ENCODE results near the gene CLIP4. TPM values are rescaled to one million over a fixed set of nuclear protein-coding genes. Genes with fewer than 3 reads are reported as not detected.
A peak's percentile ranks its signal among the peaks of the same experiment; 100 is the strongest.

CLIP4 gene
- total RNA-seq, 1 donor from 2014 or later, result 23.6 TPM

DNA sequence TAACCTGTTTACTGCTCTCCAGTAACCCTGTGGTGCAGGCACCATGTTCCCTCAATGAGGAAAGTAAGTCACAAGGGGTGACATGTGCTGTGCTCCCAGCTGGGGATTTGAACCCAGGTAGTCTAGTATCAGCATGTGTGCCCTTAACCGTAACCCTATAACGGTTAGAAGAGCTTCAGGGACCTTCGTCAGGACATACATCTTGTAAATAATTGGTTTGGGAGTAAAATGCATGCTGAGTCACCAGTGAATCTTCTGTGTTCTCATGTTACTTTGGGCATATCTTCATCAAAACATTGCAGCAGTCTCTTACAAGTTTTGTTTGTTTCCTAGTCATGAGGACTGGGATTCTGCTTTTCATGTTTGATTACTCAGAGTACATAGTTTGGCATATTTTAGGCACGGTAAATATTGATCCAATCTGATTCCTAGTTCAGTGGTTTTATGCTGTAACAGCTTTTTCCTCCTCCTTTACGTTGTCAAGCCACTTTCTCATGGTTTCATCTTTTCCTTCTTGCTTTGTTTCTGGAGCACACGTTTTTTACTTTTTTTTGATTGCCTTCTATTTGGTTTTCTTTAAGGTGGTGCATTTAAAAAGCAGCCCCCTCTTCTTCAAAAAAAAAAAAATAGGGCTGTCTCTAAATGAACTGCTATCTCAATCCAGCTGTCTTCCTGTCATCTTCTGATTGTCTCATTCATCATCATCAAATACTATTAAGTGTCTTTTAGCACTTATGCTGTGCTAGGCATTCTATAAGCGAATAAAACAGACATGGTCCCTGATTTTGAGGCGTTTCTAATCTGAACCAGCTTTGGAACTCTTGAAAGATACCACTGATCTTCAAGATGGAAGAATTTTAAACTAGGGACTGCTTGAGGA lies 50.4 kb downstream of the CLIP4 start:
- no peak for DNase-seq
- Mint-ChIP-seq H3K36me3 (ENCODE audit: low read depth) (peaks cover 34% of the 10 kb centered on the region), H3K9me3 (no peaks in the 10 kb centered on the region), H3K4me3 (no peak overlapping the region), H3K27ac (no peak overlapping the region), H3K4me1 (no peaks in the 10 kb centered on the region), H3K27me3 (no peaks in the 10 kb centered on the region)
- intact Hi-C loops (cut with micrococcal nuclease), result no loop called here

DNA sequence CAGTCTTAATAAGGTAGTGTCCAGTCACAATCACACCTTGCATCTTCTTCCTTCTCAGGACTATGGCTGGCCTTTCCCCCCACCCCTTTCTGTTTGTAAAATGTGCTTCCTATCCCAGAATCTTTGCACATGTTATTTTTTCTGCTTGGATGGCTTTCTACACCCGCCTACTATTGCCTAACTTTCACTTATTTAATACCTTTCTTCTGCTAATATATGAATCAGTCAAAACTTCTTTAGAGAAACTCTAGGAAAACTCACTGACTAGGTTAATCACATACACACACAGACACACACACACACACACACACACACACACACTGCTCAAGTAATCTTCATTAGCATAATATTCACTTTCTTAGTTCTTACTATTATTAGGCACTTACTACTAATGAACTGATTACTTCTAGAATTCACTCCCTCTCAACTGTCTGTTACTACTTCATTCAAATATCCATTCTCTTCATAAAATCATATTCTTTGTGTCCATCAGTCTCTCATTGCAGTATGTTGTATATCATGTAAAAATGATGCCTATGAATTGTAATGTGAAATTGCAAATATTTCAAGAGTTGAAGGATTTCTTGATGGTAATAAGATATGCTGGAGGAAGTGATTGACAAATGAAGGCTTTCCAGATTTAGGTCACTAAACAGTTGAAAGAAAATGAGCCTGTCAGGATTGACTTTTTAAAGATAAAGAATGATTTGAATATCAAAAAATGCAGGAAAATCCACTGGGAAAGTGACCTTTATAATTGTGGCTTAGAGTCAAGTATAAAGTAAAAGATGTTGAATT lies 51.2 kb downstream of the CLIP4 start:
- Mint-ChIP-seq H3K4me1 (no peaks in the 10 kb centered on the region), H3K27ac (no peak overlapping the region), H3K27me3 (no peaks in the 10 kb centered on the region), H3K9me3 (no peaks in the 10 kb centered on the region), H3K4me3 (no peak overlapping the region), H3K36me3 (ENCODE audit: low read depth) (peaks cover 33% of the 10 kb centered on the region)
- intact Hi-C loops (cut with micrococcal nuclease), result no loop called here
- DNase-seq, result no peak

DNA sequence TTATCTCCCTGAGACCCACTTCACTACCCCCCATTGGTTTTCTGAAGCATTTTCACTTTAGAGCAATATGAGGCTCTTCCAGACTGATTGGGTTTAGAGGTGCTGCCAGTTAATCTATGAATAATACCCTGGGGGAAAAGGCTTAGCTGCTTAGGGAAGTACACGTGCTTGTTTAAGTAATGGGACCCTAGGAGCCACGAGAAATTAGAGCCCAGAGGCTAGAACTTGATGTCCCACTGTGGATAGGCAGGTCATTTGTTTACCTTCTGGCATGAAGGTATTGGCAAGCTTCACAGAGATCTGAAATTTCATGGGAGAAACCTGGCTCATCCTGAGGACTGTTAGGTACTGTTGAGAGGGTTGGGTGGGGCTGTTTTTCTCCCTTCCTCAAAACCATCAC lies 59.7 kb downstream of the CLIP4 start:
- peaks cover 1% of the 10 kb centered on the region for H3K4me1 Mint-ChIP-seq
- intact Hi-C loops (cut with micrococcal nuclease), result no loop called here
- H3K27ac Mint-ChIP-seq, result no peak overlapping the region
- H3K9me3 Mint-ChIP-seq, result no peaks in the 10 kb centered on the region
- H3K27me3 Mint-ChIP-seq, result no peaks in the 10 kb centered on the region
- no peak for DNase-seq
- H3K36me3 Mint-ChIP-seq (ENCODE audit: low read depth), result peaks cover 31% of the 10 kb centered on the region
- H3K4me3 Mint-ChIP-seq, result no peak overlapping the region

DNA sequence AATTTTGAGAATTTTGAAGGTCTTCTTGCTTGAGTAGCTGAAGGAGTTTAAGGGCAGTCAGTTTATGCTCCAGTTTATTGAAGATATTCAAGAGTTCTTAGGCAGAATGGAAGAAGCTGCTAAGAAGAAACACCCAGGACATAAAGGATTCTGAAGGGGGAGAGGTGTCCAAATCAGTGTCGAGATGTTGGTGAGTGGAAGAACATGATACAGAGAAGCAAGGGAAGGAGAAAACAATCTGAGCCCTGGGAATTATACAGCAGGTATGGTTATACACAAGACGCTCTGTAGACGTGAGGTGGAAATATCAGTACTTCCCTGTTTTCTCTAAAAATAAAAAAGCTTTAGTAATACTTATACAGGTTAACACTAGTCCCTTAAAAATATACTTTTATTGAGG lies 60.1 kb downstream of the CLIP4 start:
- intact Hi-C loops (cut with micrococcal nuclease), result no loop called here
- Mint-ChIP-seq H3K36me3 (ENCODE audit: low read depth) (peaks cover 33% of the 10 kb centered on the region), H3K9me3 (no peaks in the 10 kb centered on the region), H3K27me3 (no peaks in the 10 kb centered on the region), H3K27ac (no peak overlapping the region), H3K4me3 (no peak overlapping the region), H3K4me1 (peaks cover 4% of the 10 kb centered on the region)
- DNase-seq, result no peak

DNA sequence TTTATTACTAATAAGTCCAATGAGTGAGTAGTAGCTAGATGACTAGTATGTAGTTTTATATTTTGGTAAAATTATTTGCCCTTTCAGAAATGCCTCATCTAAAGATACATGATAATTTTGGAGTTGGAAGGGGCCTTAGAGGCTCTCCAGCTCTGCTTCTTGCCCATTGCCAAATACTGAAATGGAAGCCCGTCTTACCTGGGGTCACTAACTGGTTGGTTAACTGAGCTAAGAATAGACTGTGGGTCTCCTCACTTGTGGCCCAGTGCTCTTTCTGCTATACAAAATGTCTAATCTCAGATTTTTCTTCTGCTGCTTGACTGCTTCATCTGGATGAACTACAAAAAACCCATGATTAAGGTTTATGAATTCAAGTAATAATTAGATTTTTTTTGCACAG lies 67.1 kb downstream of the CLIP4 start:
- peaks cover 4% of the 10 kb centered on the region for H3K4me1 Mint-ChIP-seq
- no peak for DNase-seq
- intact Hi-C loops (cut with micrococcal nuclease), result no loop called here
- no peak overlapping the region for H3K4me3 Mint-ChIP-seq
- no peaks in the 10 kb centered on the region for H3K9me3 Mint-ChIP-seq
- H3K36me3 Mint-ChIP-seq (ENCODE audit: low read depth), result peaks cover 24% of the 10 kb centered on the region
- H3K27me3 Mint-ChIP-seq, result no peaks in the 10 kb centered on the region
- no peak overlapping the region for H3K27ac Mint-ChIP-seq

DNA sequence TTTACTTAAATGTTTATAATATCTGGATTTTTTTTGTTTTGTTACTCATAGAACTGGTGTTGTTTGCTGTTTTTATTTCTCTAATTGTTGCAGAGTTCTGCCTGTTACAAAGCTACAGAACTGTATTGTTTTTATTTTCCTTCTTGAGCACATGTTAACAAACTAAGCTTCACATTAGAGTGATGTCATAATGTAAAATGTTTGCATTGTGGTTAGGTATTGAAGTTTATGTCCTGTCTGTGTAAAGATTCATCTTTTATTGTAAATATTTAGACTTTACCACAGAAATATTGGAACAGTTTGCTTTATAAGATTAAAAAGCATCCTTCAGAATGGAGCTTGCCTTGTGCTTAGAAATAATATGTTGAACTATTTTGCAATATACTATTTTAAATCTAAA lies 67.7 kb downstream of the CLIP4 start:
- H3K4me3 Mint-ChIP-seq, result no peak overlapping the region
- H3K27ac Mint-ChIP-seq, result no peak overlapping the region
- no peaks in the 10 kb centered on the region for H3K27me3 Mint-ChIP-seq
- DNase-seq, result no peak
- H3K9me3 Mint-ChIP-seq, result peaks cover 4% of the 10 kb centered on the region
- intact Hi-C loops (cut with micrococcal nuclease), result no loop called here
- H3K4me1 Mint-ChIP-seq, result peaks cover 4% of the 10 kb centered on the region
- peaks cover 26% of the 10 kb centered on the region for H3K36me3 Mint-ChIP-seq (ENCODE audit: low read depth)

DNA sequence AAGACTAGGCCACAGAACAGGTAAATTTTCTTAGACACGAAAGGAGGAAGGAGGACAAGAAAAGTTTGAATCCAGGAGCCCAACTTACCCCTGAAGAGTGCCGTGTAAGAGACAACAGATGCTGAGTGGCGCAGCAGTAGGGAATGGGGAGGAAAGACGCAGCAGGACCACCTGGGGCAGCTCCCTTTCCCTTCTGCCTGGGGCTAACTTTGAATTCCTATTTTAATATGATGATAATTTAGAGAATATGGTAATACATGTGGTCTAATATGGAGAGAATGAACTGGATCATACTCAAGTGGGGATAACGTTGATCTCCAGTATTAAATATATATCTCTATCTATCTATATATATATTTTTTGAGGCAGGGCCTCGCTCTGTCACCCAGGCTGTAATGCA lies 69.3 kb downstream of the CLIP4 start:
- Mint-ChIP-seq H3K36me3 (ENCODE audit: low read depth) (peaks cover 28% of the 10 kb centered on the region), H3K4me1 (peaks cover 4% of the 10 kb centered on the region), H3K27me3 (no peaks in the 10 kb centered on the region), H3K9me3 (peaks cover 4% of the 10 kb centered on the region), H3K4me3 (no peak overlapping the region), H3K27ac (no peak overlapping the region)
- intact Hi-C loops (cut with micrococcal nuclease), result no loop called here
- DNase-seq, result no peak

DNA sequence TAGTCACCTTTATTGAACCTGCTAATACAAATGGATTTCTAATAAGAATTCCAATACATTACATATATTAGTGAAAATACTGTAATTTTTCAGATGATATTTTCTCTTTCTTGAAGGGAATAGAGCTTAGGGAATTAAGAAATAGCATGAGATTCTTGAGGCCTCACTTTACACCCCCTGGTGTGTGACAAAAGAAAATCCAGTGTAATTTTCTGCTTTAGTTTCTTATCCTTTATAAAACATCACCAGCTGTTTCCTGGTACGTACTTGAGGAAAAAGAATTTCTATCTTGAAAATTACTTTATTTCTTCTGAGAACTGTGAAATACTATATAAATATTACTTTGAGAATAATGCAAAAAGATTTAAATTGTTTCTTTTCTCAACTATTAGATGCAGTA lies 71.6 kb downstream of the CLIP4 start:
- intact Hi-C loops (cut with micrococcal nuclease), result no loop called here
- Mint-ChIP-seq H3K4me3 (no peak overlapping the region), H3K4me1 (no peaks in the 10 kb centered on the region), H3K27me3 (no peaks in the 10 kb centered on the region), H3K9me3 (peaks cover 4% of the 10 kb centered on the region), H3K36me3 (ENCODE audit: low read depth) (peaks cover 18% of the 10 kb centered on the region), H3K27ac (no peak overlapping the region)
- no peak for DNase-seq

DNA sequence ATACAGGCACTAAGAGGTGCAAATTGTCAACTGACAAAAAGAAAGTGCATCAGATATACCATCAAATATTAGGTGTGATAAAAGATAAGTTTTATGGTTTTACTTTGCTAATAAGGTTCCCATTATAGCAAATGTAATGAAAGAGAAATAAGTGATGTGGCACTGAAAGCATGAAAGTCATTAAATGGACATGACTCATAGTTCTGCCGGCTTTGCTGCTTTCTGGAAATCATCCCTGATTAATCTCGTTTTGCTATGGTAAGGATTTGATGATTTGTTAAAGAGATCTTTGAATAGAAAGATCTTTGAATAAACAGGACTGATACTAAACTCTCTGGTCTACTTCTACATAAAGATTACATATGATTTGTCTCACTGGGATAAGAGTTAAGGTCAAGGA lies 72.7 kb downstream of the CLIP4 start:
- intact Hi-C loops (cut with micrococcal nuclease), result no loop called here
- Mint-ChIP-seq H3K27ac (no peak overlapping the region), H3K36me3 (ENCODE audit: low read depth) (peaks cover 11% of the 10 kb centered on the region), H3K4me1 (no peaks in the 10 kb centered on the region), H3K27me3 (no peaks in the 10 kb centered on the region), H3K9me3 (peaks cover 4% of the 10 kb centered on the region), H3K4me3 (no peak overlapping the region)
- DNase-seq, result no peak

DNA sequence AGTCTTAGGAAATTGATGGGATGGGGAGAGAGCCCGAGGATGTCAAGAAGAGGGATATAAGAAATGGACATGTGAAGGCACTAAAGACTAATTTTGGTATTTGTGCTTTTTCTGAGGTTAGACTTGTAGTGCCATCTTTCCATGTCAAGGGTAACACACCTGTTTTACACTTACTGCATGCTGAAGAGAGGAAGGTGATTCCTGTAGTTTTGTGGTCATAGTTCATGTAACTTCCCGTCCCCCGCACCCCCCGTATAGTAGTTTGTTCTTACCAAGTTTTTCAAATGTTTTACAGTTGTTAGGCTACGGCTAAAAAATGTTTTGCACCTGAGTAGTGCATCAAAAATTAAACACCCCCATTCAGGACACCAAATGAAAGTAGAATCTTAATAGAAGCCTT lies 73.8 kb downstream of the CLIP4 start:
- Mint-ChIP-seq H3K27me3 (no peaks in the 10 kb centered on the region), H3K4me1 (no peaks in the 10 kb centered on the region), H3K4me3 (no peak overlapping the region), H3K36me3 (ENCODE audit: low read depth) (peaks cover 11% of the 10 kb centered on the region), H3K27ac (no peak overlapping the region), H3K9me3 (peaks cover 4% of the 10 kb centered on the region)
- no peak for DNase-seq
- intact Hi-C loops (cut with micrococcal nuclease), result no loop called here

DNA sequence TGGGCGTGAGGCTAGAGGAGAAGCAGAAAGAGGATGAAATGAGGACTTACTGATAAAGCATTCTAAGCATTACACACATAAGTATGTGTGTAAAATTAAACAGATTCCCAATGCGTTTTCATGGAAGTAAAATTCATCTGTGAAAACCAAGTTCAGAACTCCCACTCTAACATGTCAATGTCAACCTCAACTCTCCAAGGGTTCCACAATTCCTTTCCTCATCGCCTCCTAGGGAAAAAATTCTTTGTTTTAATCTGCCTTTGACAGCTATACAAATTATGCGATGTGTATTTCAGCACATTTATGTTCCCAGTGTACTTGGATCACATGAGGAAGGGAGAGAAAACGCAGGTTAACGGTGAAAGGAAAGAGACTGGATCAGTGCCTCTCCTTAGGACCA lies 76.6 kb downstream of the CLIP4 start:
- Mint-ChIP-seq H3K27ac (no peak overlapping the region), H3K36me3 (ENCODE audit: low read depth) (peaks cover 8% of the 10 kb centered on the region), H3K27me3 (no peaks in the 10 kb centered on the region), H3K4me3 (no peak overlapping the region), H3K4me1 (no peaks in the 10 kb centered on the region), H3K9me3 (peaks cover 4% of the 10 kb centered on the region)
- intact Hi-C loops (cut with micrococcal nuclease), result no loop called here
- no peak for DNase-seq

DNA sequence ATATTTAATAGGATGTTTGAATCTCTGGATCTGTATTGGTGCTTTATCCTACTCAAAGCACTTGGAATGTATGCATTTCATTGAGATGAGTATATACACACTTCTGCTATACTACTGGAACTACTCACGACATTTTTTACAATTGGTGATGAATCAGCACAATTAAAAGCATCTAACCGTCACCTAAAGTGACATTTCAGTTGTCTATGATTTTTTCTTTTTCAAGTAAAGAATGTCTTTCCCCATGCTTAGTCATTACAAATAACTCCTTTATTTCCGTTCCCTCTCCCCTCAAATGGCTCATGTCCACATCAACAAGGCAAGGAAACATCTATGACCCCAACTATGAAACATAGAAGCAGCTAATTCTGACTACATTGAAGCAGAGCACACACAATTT lies 77.3 kb downstream of the CLIP4 start:
- no peak for DNase-seq
- Mint-ChIP-seq H3K4me3 (no peak overlapping the region), H3K9me3 (peaks cover 3% of the 10 kb centered on the region), H3K27me3 (no peaks in the 10 kb centered on the region), H3K36me3 (ENCODE audit: low read depth) (peaks cover 6% of the 10 kb centered on the region), H3K27ac (no peak overlapping the region), H3K4me1 (no peaks in the 10 kb centered on the region)
- intact Hi-C loops (cut with micrococcal nuclease), result no loop called here

DNA sequence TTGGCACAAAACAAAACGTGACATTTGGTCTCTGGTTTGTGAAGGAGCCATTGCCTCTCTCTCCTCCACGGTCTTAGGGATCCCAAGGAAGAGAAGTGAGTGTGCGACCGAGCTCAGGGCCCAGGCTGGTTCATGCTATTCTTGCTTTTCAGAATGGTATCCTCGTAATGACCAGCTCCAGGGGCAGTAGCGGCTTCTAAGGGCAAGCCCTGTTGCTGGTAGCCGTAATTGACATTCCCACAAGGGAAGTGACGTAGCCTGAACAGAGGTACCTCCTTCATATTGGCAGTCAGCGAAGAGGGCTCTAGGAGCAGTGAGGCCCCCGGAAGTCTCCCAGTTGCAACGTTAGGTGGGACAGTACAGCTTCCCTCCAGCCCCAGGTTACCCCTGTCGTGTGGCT lies 77.9 kb downstream of the CLIP4 start:
- intact Hi-C loops (cut with micrococcal nuclease), result no loop called here
- H3K27me3 Mint-ChIP-seq, result no peaks in the 10 kb centered on the region
- DNase-seq, result no peak

DNA sequence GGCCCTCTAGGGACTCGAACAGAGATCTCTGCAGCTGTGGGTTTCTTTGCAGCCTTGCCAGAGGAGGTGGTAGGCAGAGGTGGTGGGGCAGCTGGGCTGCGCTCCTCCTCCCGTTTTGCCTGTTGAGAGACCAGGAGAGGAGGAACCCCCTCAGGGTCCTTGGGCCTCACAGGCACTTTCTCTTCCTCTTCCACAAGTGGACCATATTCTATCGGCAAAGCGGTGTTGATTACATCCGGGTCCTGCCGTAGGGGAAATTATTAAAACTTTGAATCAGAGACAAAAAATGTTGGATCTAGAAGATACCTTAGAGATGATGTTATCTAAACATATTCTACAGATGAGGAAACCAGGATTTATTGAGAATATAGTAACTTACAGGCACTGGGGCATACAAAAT lies 78.5 kb downstream of the CLIP4 start:
- Mint-ChIP-seq H3K4me3 (no peak overlapping the region), H3K9me3 (no peaks in the 10 kb centered on the region), H3K4me1 (no peaks in the 10 kb centered on the region), H3K27me3 (no peaks in the 10 kb centered on the region), H3K36me3 (ENCODE audit: low read depth) (no peaks in the 10 kb centered on the region), H3K27ac (no peak overlapping the region)
- DNase-seq, result peak; percentile 50
- intact Hi-C loops (cut with micrococcal nuclease), result no loop called here

More for the DNA sequence above, 77.9 kb downstream of the CLIP4 start:
- Mint-ChIP-seq H3K4me1 (no peaks in the 10 kb centered on the region), H3K4me3 (no peak overlapping the region), H3K9me3 (no peaks in the 10 kb centered on the region), H3K36me3 (ENCODE audit: low read depth) (peaks cover 1% of the 10 kb centered on the region), H3K27ac (no peak overlapping the region)

All from activated CD4-positive, alpha-beta T cell treated with anti-CD3 and anti-CD28 coated beads, Interleukin-2, amount 10 ng/mL, durations not matched to agents 24 days and 14 days (primary cell).